Hepatocyte (in vitro differentiated cells): ENCODE results near the gene SYT8.

Experiments
- CTCF ChIP-seq: fragments of 200-600 bp; sonication (generic); IDR thresholded peaks from 2 replicates; pipeline ENCODE4 v1.5.1; 2016; ENCODE audit warnings: antibody characterized with exemption, mild to moderate bottlenecking; ENCODE audit not compliant: poor library complexity
- EZH2phosphoT487 ChIP-seq: fragments of 200-600 bp; sonication (generic); IDR thresholded peaks from one replicate; pipeline ENCODE4 v1.6.1; 2018; ENCODE audit warnings: antibody characterized with exemption, mild to moderate bottlenecking, low read depth, moderate library complexity; ENCODE audit not compliant: unreplicated experiment, severe bottlenecking

GRCh38 chr11:1861435-1862411 lies 26.9 kb downstream of the SYT8 start:
- TF ChIP-seq CTCF (no peak), EZH2phosphoT487 (no peak)
